Right renal pelvis (tissue), 4 donors: Measurements from ENCODE around the gene RAB6B. TPM values are rescaled to one million over a fixed set of nuclear protein-coding genes. Genes with fewer than 3 reads are reported as not detected.
"Not testable (repeated sequence)": the region's sequence is repeated elsewhere in the genome, so short reads cannot be mapped to it uniquely, and the experiment has no call there.

Experiments
- DNase-seq, 4 donors: peaks; one replicate each; pipeline ENCODE4 v3.0.0-alpha.2; 2013; ENCODE audit warnings: low read depth in 4 of 4, low spot score in 3 of 4, missing footprints in 1 of 4
- polyA plus RNA-seq, 4 donors: library from polyadenylated mRNA; unstranded; fragments of 120-200 nt; gene quantifications; one replicate each; pipeline ENCODE4 v1.2.1, GENCODE V29; 2013; ENCODE audit not compliant: insufficient read length in 4 of 4

RAB6B gene
- polyA plus RNA-seq, 4 donors, result 14.5 to 19.4 (median 17.6) TPM

DNA sequence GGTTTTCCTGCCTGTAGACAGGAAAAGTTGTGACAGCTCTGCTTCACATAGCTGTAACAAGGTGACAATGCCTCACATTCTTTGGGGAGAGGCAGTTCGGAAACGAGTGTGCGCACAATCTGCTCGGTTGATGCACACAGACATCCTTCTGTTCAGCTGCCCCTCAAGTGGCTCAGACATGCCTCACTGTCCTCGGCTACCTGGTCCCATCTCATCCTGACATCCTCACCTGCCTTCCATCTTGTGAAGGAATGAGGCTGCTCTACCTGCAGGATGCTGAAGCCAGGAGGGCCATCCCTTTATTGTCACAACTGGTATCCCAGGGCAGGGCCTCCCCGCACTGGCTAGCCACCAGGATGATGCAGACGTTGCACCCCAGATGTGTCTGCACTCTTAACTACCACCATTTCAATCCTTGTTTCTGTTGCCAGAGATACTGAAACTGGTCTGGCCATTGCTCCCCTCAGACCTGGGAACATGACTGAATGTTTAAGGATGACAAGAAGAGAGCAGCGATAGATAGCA lies 70.7 kb downstream of the RAB6B start:
- DNase-seq, result no peak

DNA sequence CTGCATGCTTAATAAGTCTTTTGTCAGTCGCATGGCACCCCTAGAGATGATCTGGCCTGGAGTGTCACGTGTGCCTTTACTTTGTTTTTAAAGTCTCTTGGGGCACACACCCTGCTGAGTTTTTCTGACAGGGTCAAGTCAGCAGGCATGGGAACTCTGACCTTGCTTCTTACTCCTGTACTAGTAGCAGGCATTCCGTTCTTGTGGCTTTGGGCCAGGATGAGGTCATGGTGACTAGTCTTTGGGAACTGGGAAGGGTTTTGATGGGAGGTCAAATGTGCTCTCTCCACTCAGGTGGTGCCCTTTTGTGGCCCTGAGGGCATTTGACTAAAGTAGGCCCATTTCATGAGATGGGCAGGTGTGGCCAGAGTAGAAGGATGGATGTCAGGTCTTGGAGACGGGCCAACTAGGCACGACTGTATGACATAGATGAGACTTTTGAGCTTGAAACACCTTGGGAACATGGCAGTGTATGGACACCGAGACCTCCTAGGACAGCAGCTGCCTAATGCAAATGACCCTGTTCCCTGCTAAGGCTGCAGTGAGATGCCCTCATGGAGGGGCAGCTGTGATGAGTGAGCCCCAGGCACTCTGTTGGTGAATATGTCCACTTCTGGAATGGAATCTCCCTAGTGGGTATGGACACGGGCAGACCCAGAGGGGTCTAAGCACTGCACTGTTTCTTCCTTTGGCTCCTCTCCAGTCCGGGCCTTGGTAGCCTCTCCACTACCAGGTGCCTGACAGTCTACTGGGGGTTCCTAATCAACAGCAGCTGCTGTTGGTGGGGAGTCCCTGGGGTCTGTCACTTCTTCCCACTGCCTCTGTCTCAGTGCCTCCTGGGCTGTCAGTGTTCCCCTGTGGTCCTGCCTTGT lies 73.7 kb downstream of the RAB6B start:
- no peak for DNase-seq

DNA sequence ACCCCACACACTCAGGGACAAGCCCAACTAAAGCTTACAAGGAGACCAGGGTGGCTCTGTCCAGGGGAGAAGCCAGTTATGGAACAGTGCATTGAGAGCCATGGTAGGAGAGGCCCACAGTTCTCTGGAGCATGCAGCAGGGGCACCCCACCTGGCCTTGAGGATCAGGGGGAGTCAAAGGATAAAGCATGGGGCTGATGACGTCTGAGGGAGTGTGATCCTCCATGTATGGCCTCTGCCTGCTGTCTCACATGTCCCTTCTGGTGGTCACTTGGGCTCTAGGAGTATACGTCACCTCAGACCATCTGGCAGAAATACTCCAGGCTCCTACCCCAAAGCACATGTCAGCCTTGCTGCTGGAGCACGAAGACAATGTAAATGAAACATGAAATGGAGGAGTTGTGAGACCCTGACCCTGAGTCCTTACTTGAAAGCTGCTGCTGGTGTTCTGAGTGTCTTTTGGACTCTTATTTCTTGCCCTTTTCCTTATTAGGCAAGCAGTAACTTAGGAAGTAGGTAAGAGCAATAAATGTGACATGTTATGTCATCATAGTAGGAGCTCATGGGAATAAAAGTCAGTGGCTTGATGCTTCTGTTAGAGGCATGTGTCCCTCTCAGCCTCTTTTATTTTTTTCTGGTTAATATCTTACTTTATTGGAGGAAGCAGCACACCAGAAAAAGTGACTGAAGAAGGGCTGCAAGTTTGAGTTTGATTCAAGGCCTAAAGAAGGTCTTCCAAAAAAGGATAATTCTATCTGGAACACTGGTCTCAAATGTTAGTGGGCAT lies 74.6 kb downstream of the RAB6B start:
- no peak for DNase-seq

DNA sequence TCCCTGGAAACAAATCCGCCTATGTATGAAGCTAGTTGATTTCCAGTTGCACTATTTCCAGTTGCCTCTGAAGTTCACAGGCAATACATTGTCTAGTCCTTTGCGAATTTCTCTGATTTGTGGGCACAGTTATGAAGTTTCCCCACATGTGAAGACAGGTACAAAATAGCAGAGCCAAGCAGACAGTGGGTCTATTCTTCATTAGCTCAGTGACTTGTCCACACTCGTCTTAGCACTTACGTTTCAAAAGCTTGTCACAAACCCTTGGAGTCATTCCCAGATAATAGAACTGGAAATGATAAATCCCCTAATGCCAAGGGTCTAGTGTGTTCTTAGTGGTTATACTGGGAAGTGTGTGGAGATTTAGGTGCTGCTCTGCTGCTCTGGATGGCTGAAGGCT lies 75.6 kb downstream of the RAB6B start:
- no peak for DNase-seq

DNA sequence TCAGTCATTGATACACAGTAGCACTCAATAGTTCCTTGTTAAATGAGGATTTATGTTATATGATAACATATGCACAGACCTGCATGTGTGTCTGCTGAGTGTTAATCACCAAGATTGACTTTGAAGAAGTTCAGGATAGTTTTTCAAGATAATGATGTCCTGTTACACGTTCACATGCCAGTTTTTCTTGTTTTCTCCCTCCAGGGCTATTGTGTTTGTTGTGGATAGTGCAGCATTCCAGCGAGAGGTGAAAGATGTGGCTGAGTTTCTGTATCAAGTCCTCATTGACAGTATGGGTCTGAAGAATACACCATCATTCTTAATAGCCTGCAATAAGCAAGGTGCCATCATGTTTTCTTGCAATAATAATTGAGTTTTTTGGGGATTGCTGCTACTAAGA lies 80.3 kb downstream of the RAB6B start:
- DNase-seq, result no peak

DNA sequence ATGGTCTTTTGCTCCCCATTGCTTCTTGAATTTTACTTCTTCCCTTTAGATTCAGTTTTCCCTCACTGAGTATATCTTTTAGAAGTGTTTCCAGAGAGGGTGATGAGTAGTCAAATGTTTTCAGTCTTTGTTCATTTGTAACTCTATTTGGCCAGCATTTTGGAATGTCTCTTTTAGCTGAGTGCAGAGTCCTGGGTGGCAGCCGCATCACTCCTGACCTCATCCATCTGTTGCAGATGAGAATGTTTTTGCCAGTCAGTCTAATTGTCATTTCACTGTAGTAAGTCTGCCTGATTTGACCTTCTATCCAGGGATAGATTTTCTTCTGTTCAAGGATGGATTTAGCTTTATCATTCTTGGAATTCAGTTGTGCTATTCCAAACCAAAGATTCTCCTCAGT lies 82.8 kb downstream of the RAB6B start:
- DNase-seq, result no peak

DNA sequence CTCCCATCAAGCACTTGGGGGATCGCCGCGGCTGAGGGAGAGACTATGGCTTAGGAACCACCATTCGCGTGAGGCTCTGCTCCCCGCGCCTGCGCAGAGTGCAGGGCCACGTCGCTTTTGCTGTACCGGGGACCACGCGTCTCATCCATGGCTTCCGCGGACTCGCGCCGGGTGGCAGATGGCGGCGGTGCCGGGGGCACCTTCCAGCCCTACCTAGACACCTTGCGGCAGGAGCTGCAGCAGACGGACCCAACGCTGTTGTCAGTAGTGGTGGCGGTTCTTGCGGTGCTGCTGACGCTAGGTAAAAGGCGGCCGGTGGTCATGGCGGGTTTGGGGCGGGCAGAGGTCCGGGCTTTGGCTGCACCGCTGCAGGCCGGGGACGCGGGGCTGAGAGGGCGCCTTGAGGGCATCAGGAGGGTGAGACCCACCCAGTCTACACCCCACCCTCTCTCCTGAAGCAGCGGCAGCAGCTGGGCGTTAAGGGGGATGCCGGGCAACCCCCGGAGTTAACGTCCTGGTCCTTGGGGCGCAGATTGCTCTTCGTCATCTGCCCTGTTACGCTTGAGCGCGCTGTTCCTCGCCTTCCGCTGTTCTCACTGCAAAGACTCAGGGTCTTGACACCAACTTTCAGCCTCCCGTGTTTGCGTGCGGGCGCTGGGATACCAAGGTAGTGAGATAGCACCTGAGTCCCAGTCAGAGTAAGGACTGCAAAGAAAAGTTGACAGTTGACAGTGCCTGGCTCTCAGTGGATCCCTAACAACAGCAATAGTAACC lies 89.8 kb downstream of the RAB6B start, which contains the start of gene SRPRB:
Gene SRPRB (plus strand): TSS at position 114 of the 774 bp plus-strand sequence. CDS start 34 bp downstream, at position 148.
- peak; percentile 82 to 85 (median 84) for DNase-seq

DNA sequence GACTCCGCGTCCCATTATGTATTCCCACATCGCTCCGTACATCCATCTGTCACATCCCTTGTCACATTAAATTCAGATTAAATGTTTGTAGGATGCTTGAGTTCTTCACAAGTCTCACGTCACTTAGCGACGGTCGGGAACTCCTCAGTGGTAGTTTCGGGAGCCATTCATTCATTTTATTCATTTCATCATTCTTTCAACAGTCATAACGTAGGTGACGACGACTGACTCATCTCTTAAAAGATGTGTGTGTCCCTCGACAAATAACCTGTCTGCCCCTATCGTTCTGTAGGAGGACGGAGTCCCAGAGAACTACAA lies 90.3 kb downstream of the RAB6B start:
- no peak for DNase-seq

DNA sequence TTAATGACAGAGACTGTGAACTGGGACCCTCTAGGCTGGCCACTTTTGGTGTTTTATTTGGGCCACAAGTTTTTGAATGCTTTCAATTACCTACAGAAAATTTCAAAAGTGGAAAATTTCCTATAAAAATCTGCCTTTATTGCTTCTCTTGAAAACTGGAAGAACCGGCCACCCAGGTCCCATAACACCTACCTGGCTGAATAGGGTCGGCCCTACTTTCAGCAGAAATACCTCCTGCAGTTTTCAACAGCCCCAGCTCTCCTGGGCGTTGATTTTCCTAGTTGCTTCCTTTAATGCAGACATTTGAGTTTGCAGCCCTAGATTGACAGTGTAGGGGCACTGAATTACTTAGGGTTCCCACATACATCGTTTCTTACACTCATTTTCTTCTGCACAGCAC lies 90.8 kb downstream of the RAB6B start:
- no peak for DNase-seq

DNA sequence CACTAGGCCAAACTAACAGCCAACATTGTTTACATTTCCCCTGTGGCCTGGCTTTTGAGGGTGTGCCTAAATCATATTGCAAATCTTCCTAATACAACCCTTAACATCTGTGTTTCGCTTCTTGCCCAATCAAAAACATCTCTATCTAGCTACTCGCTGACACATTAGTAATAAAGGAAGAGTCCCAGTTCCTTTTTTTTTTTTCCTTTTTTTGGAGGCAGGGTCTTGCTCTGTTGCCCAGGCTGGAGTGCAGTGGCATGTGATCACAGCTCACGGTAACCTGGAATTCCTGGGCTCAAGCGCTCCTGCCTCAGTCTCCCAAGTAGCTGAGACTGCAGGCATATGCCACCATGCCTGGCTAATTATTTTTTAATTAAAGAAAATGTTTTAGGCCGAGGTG lies 92.2 kb downstream of the RAB6B start:
- DNase-seq, result no peak

DNA sequence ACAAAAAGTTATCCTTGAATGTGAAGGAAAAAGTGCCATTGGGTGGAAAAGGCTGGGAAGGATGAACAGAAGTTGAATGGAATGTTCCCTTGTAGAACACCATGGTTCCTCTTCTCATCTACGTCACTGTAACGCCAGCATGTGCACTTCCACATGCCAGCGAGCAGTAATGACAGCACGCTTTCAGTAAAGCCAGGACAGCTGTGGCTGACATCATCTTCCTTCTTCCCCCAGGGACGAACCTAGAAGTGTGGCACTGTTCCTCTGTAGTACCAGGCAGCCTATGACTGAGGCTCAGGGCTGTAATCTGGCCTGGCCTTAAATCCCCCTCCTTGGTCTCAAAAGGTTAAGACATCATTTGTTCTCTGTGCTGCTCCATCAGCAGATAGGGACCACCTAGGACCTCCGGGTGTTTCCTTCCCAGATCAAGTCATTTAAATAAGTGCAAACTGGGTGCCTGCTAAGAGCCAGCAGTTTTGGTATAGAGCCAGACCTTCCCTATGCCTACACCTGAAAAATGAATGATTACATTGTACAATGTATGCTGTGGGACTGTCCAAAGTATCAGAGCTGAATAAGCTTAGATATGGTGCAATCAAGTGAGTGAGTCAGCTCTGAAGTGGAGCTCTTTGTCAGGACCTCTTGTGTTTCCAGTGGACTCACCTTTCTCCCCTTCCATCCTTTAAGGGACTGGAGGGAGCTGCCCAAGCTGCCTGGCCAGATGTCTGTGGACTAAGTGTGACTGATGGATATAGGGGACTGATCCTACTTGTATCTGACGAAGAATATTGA lies 95.7 kb downstream of the RAB6B start:
- DNase-seq, result no peak

DNA sequence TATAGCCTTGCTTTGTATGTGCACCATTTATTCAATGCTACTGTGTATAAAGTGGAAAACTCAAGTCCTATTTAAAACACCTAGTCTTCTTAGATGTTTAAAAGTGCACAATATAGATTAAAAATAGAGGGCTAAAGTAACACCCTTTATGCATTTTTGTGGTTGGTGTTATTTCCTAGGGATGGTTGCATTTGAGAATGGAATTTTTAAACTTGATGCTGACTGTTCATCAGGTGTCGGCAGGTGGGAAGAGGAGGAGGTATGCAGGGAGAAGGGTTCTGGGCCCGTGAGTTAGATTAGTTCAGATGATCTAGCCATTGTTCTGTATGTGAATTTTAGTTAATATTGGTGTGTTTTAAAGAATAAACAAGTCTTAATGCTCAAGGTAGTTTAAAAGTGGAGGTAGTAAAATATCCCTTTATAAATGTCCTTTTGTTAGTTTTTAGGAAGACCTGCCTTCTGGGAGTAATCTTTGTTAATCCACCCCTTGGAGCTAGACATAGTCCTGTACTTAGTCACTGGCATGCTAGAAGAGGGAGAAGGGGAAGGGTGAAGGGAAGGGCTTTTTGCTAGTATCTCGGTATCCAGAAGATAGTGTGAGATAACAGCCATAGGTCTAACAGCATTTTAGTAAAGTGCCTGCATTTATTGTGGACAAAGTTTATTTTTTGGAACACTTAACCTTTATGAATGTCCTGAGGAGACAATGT lies 98.1 kb downstream of the RAB6B start:
- no peak for DNase-seq

DNA sequence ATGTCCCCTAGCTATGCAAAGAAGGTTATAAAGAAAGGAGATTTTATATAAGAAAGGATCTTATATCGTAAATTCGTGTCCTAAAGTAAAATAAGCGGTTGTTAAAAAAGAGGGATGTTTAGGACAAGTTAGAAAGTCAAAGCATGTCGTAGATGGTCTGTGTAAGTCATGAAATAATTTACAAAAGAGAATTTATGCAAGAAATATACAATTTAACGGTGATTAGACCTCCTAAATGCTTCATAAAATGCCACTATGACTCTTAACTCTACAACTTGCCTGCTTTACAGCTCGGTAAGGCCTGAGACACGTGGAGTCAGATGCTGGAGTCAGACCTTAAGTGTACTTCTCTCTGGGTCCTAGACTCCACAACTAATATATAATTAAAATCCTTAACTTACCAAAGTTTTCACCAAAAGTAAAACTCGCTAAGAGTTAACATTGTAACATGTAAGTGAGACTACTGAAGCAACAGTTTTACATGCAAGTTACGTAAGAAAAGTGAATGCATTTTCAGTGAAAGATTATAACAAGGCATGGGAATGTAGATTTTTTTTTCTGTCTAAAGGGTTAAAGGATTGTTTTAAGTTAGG lies 103.4 kb downstream of the RAB6B start:
- no peak for DNase-seq

DNA sequence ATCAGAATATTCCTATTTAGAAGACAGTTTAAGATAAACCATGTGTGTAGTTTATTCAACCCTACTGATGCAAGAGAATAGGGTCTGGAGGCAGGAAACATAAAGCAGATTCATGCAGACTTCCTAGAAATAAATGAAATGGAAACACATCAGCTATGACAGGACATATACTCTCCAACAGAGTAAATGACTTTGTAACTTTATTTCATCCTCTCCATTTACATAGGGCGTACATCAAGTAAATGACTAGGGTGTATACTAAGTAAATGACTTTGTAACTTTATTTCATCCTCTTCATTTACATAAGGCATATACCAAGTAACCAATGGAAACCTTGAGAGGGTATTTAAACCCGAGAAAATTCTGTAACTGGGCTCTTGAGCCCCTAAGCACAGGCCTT lies 107.7 kb downstream of the RAB6B start:
- DNase-seq, result no peak

DNA sequence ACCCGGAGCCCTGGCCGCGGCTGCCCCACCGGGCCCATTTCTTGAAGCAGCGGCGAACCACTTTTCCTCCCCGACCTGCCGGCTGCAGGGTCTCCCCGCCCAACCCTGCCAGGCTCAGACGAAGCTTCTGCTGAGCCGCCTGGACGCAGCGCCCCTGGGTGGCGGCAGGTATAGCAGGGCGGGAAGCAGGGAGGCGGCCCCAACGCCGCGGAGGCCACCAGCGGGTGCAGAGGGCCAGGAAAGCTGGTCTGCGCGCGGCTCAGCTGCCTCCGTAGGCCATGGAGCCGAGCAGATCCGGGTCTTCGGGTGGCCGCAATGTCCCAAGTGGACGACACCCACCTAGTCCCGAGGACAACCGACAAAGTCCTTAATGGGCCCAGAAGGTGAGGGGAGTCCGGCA lies 111.9 kb downstream of the RAB6B start:
- no peak for DNase-seq

DNA sequence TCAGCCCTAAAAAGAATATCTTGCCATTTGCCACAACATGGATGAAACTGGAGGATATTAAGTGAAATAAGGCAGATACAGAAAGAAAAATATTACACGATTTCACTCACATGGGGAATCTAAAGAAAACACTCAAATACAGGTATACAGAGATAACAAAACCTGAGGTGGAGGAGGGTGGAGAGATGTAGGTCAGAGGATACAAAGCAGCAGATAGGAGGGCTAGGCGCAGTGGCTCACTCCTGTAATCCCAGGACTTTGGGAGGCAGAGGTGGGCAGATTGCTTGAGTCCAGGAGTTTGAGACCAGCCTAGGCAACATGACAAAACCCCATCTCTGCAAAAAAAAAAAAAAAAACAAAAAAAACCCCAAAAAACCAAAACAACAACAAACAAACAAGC lies 113.2 kb downstream of the RAB6B start:
- DNase-seq, result no peak

DNA sequence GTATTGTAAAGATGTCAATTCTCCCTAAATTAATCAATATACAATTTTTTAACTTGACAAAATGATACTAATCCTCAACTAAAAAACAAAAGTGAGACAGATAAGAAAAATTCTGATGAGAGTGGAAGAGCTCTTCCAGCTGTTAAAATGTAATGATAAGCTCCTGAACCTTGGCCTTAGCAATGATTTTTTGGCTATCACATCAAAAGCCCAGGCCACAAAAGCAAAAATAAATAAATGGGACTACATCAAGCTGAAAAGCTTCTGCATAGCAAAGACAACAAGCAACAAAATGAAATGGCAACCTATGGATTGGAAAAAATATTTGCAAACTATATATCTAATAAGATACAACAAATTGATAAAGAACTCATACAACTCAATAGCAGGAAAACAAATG lies 114.1 kb downstream of the RAB6B start:
- no peak for DNase-seq

DNA sequence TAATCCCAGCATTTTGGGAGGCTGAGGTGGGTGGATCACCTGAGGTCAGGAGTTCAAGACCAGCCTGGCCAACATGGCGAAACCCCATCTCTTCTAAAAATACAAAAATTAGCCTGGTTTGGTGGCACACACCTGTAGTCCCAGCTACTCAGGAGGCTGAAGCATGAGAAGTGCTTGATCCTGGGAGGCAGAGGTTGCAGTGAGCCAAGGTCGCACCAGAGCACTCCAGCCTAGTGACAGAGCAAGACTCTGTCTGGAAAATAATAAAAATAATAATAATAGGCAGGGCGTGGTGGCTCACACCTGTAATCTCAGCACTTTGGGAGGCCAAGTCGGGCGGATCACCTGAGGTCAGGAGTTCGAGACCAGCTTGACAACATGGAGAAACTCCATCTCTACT lies 114.9 kb downstream of the RAB6B start:
- DNase-seq, result not testable (repeated sequence)

DNA sequence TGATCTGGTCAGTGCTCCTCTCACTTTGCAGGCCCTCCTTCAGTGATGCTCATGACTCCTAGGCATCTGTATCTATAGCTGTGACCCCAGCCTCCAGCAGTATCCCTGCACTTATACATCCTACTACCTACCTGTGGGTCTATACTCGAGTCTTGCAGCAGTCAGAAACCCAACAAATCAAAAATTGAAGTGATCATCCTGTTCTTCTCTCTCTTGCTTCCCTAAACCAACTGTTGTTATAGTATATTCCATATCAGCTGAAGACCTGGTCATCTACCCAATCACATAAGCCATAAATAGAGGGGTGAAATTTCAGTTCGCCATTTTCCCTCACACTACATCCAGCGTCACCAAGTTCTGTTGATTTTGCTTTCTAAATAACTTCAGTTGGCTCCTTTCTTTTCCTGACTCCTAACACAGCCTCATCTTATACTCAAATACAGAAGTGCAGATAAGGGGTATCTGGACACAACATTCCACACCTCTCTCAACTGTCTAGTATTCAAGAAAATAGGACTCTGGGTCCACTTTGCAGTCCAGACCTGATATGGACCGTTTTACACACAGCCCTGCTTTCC lies 116.0 kb downstream of the RAB6B start:
- DNase-seq, result no peak
